Neural cell (in vitro differentiated cells): ENCODE data around the gene ADARB2. TPM values are rescaled to one million over a fixed set of nuclear protein-coding genes. Genes with fewer than 3 reads are reported as not detected.

ENCODE experiments used
- H2AFZ ChIP-seq: fragments of 200-600, 300-800 bp; sonication (generic), shearing (Covaris generic); 2 replicates; pipeline ENCODE4 v1.6.0; 2014; ENCODE audit warnings: low read depth, mild to moderate bottlenecking, antibody characterized with exemption, low read length, moderate library complexity
- H3F3A ChIP-seq: fragments of 200-600 bp; shearing (Covaris generic); 2 replicates; pipeline ENCODE4 v1.6.1; 2016; ENCODE audit warnings: mild to moderate bottlenecking, moderate library complexity, mixed read lengths, antibody characterized with exemption, low read length; ENCODE audit not compliant: insufficient read depth, poor library complexity, severe bottlenecking
- H3K27ac ChIP-seq: fragments of 200-600, 300-800 bp; sonication (generic), shearing (Covaris generic); 2 replicates; pipeline ENCODE4 v1.5.1; 2014; ENCODE audit warnings: mild to moderate bottlenecking, low read length, moderate library complexity
- H3K27me3 ChIP-seq: fragments of 300-800, 200-600 bp; sonication (generic), shearing (Covaris generic); 2 replicates; pipeline ENCODE4 v1.6.0; 2014; ENCODE audit warnings: mild to moderate bottlenecking, low read depth, low read length, moderate library complexity; ENCODE audit not compliant: insufficient read depth
- H3K36me3 ChIP-seq: fragments of 300-800, 200-600 bp; sonication (generic), shearing (Covaris generic); 2 replicates; pipeline ENCODE4 v1.5.1; 2014; ENCODE audit warnings: mild to moderate bottlenecking, antibody characterized with exemption, low read length, moderate library complexity; ENCODE audit not compliant: insufficient read depth
- H3K4me2 ChIP-seq: fragments of 300-800, 200-600 bp; sonication (generic), shearing (Covaris generic); 2 replicates; pipeline ENCODE4 v1.6.0; 2014; ENCODE audit warnings: mild to moderate bottlenecking, low read length
- H3K4me3 ChIP-seq: fragments of 300-800, 200-600 bp; sonication (generic), shearing (Covaris generic); 2 replicates; pipeline ENCODE4 v1.5.1; 2014; ENCODE audit warnings: mild to moderate bottlenecking, low read length, moderate library complexity
- H3K79me2 ChIP-seq: fragments of 200-600 bp; shearing (Covaris generic); replicated peaks from 2 replicates; pipeline ENCODE4 v1.6.0; 2014; ENCODE audit warnings: mild to moderate bottlenecking, low read length, moderate library complexity; ENCODE audit not compliant: insufficient read depth
- H3K9ac ChIP-seq: fragments of 300-800, 200-600 bp; sonication (generic), shearing (Covaris generic); 2 replicates; pipeline ENCODE4 v1.6.1; 2016; ENCODE audit warnings: mild to moderate bottlenecking, low read length, mixed read lengths
- H3K9me2 ChIP-seq: fragments of 200-600 bp; shearing (Covaris generic); 2 replicates; pipeline ENCODE4 v1.6.1; 2016; ENCODE audit warnings: mild to moderate bottlenecking, low read length, mixed read lengths; ENCODE audit not compliant: insufficient read depth
- H3K9me3 ChIP-seq: fragments of 200-600, 300-800 bp; sonication (generic), shearing (Covaris generic); 2 replicates; pipeline ENCODE4 v1.6.1; 2016; ENCODE audit warnings: mild to moderate bottlenecking, mixed run types, low read length, moderate library complexity, mixed read lengths
- H4K20me1 ChIP-seq: fragments of 200-600 bp; shearing (Covaris generic); 2 replicates; pipeline ENCODE4 v1.6.1; 2016; ENCODE audit warnings: mild to moderate bottlenecking, mixed run types; ENCODE audit not compliant: insufficient read depth
- CTCF ChIP-seq: fragments of 450-650 bp; IDR thresholded peaks from 2 replicates; pipeline ENCODE4 v1.5.1; 2014; ENCODE audit warnings: antibody characterized with exemption, mild to moderate bottlenecking, moderate library complexity; ENCODE audit not compliant: poor library complexity, severe bottlenecking
- EP300 ChIP-seq: fragments of 450-650 bp; conservative IDR thresholded peaks from 2 replicates; pipeline ENCODE4 v1.6.1; 2014; ENCODE audit warnings: antibody characterized with exemption, mild to moderate bottlenecking, moderate library complexity; ENCODE audit not compliant: poor library complexity, severe bottlenecking
- EZH2 ChIP-seq: fragments of 200-600, 300-800 bp; shearing (Covaris generic), sonication (generic); IDR thresholded peaks from 2 replicates; pipeline ENCODE4 v1.6.1; 2014; ENCODE audit warnings: antibody characterized with exemption, low read length, borderline replicate concordance, mild to moderate bottlenecking; ENCODE audit not compliant: insufficient read depth, poor library complexity, severe bottlenecking
- MXI1 ChIP-seq: fragments of 450-650 bp; conservative IDR thresholded peaks from 2 replicates; pipeline ENCODE4 v1.6.1; 2014; ENCODE audit warnings: antibody characterized with exemption, mild to moderate bottlenecking; ENCODE audit not compliant: poor library complexity, severe bottlenecking
- POLR2AphosphoS5 ChIP-seq: IDR thresholded peaks from 2 replicates; pipeline ENCODE4 v1.6.1; 2012
- RAD21 ChIP-seq: fragments of 450-650 bp; conservative IDR thresholded peaks from 2 replicates; pipeline ENCODE4 v1.6.1; 2014; ENCODE audit warnings: antibody characterized with exemption, mild to moderate bottlenecking, moderate library complexity
- REST ChIP-seq: IDR thresholded peaks from 2 replicates; pipeline ENCODE4 v1.6.1; 2012; ENCODE audit warnings: borderline replicate concordance
- SMC3 ChIP-seq: fragments of 450-650 bp; conservative IDR thresholded peaks from 2 replicates; pipeline ENCODE4 v1.6.1; 2014; ENCODE audit warnings: antibody characterized with exemption, mild to moderate bottlenecking, moderate library complexity; ENCODE audit not compliant: poor library complexity
- TAF1 ChIP-seq: IDR thresholded peaks from 2 replicates; pipeline ENCODE4 v1.6.1; 2012; ENCODE audit warnings: low read depth
- polyA plus RNA-seq: library from polyadenylated mRNA; depleted of rRNA; stranded (reverse); fragments of >200 nt; gene quantifications from 2 replicates; pipeline ENCODE4 v1.2.3, GENCODE V29; 2014

ADARB2 gene
- polyA plus RNA-seq, 1 donor from 2014 or later = 3.6 TPM

GRCh38 chr10:1598393-1599153, 138.8 kb downstream of the ADARB2 start:
- TF ChIP-seq EZH2 (no peak), TAF1 (no peak), REST (no peak)
- Histone ChIP-seq H3K9me2 (no peaks in the 10 kb centered on the region), H2AFZ (no peak overlapping the region)

GRCh38 chr10:1597370-1598146, 139.8 kb downstream of the ADARB2 start:
- Histone ChIP-seq H3K27ac (no peak overlapping the region), H3F3A (no peaks in the 10 kb centered on the region), H4K20me1 (no peaks in the 10 kb centered on the region), H3K4me2 (no peak overlapping the region), H3K36me3 (no peaks in the 10 kb centered on the region), H2AFZ (no peak overlapping the region), H3K9me3 (no peaks in the 10 kb centered on the region), H3K9ac (no peak overlapping the region), H3K79me2 (no peaks in the 10 kb centered on the region), H3K9me2 (no peaks in the 10 kb centered on the region), H3K27me3 (no peaks in the 10 kb centered on the region), H3K4me3 (no peak overlapping the region)
- TF ChIP-seq CTCF = no peak
- no peak for TF ChIP-seq SMC3
- TF ChIP-seq MXI1 = no peak
- TF ChIP-seq EZH2 = no peak
- TF ChIP-seq RAD21 = no peak
- no peak for TF ChIP-seq TAF1
- no peak for TF ChIP-seq REST
- TF ChIP-seq EP300 = no peak
- no peak for TF ChIP-seq POLR2AphosphoS5

More at GRCh38 chr10:1598393-1599153, 138.8 kb downstream of the ADARB2 start:
- no peaks in the 10 kb centered on the region for H4K20me1 ChIP-seq
- no peak overlapping the region for H3K4me3 ChIP-seq
- H3F3A ChIP-seq = no peaks in the 10 kb centered on the region
- H3K4me2 ChIP-seq = no peak overlapping the region
- H3K36me3 ChIP-seq = no peaks in the 10 kb centered on the region
- H3K9ac ChIP-seq = no peak overlapping the region
- H3K27me3 ChIP-seq = no peaks in the 10 kb centered on the region
- no peak overlapping the region for H3K27ac ChIP-seq
- no peaks in the 10 kb centered on the region for H3K79me2 ChIP-seq
- H3K9me3 ChIP-seq = no peaks in the 10 kb centered on the region
